ENCODE measurements around the gene SEMA3A. TPM values are rescaled to one million over a fixed set of nuclear protein-coding genes. Genes with fewer than 3 reads are reported as not detected.
"Not testable (repeated sequence)": the region's sequence is repeated elsewhere in the genome, so short reads cannot be mapped to it uniquely, and the experiment has no call there.

Gene SEMA3A
- total RNA-seq, 8 experiments from 2014 or later = 8.9 to 100 (median 16.4) TPM

DNA sequence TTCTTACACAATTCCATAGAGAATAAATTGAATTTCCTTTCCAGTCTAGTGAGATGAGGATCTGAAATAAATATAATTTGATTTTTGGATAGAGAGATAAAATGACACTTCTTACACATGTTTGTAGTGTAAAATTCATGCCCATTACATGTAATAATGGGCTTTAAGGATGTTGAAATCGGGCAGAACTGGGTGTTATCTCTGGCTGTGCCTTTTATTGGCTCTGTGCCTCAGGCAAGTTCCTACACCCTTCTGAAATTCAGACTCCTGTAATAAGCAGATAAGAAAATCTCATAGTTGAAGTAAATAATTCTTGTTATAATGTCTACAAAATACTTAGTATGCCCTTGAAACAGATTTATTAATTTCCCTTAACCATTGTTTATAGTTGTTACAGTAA lies 125.6 kb downstream of the SEMA3A start:
- no peaks in the 10 kb centered on the region for H3K4me1 ChIP-seq (replicated peaks in 1 of 2)
- no peak overlapping the region for H3K27ac ChIP-seq
- in situ Hi-C loops (cut with MboI; ENCODE audit: low pct_unique_long_range_greater_than_20kb in 2 of 9, low sequenced_read_pairs in 9 of 9, unreplicated experiment in 9 of 9) = no loop called here
- no peak for ATAC-seq (replicated peaks in 6 of 8)
- H3K4me3 ChIP-seq = no peak overlapping the region
- WGBS, 10 experiments = 60 to 100% (median 83%) methylated on average over 1 of the region's 1 CpG; no CpG with 5 or more reads in 5 of the 10 experiments

DNA sequence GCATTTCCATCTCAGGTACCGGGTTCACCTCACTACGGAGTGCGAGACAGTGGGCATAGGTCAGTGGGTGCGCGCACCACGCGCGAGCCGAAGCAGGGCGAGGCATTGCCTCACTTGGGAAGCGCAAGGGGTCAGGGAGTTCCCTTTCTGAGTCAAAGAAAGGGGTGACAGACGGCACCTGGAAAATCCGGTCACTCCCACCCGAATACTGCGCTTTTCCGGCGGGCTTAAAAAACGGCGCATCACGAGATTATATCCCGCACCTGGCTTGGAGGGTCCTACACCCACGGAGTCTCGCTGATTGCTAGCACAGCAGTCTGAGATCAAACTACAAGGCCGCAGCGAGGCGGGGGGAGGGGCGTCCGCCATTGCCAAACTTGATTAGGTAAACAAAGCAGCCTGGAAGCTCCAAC lies 132.1 kb downstream of the SEMA3A start:
- WGBS, 10 experiments = 90 to 100% (median 99%) methylated on average over 2 to 11 of the region's 28 CpGs; no CpG with 5 or more reads in 2 of the 10 experiments
- H3K4me1 ChIP-seq (replicated peaks in 1 of 2); H3K27ac ChIP-seq; H3K4me3 ChIP-seq; ATAC-seq (replicated peaks in 6 of 8); in situ Hi-C loops (cut with MboI; ENCODE audit: low pct_unique_long_range_greater_than_20kb in 2 of 9, low sequenced_read_pairs in 9 of 9, unreplicated experiment in 9 of 9): not testable (repeated sequence)

DNA sequence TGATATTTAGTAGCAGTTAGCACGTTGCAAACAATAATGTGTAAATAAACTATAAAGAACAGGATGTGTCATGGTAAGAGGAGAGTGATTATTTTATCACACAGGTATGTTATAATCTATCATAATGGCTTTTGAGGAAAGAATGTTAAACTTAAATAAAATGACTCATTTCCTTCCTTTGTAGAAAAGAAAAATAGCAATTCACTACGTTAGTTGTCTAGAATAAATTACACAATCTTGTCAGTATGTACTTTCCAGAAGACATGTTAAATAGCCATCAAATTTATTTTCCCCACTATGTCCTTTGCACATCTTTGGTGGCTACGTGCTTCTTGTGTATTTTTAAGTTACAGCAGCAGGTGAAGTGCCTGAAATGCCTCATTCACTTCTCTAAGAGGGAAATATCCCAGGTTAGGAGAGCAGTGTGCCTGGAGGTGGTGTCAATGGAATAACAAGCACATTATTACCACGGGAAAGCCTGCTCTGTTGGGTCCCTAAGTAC lies 133.8 kb downstream of the SEMA3A start:
- H3K4me3 ChIP-seq = no peak overlapping the region
- 20 to 94% (median 53%) methylated on average over 2 to 4 of the region's 4 CpGs; no CpG with 5 or more reads in 1 of the 10 experiments for WGBS, 10 experiments
- in situ Hi-C loops (cut with MboI; ENCODE audit: low pct_unique_long_range_greater_than_20kb in 2 of 9, low sequenced_read_pairs in 9 of 9, unreplicated experiment in 9 of 9) = no loop called here
- no peak overlapping the region for H3K27ac ChIP-seq
- no peak for ATAC-seq (replicated peaks in 6 of 8)
- no peaks in the 10 kb centered on the region for H3K4me1 ChIP-seq (replicated peaks in 1 of 2)

DNA sequence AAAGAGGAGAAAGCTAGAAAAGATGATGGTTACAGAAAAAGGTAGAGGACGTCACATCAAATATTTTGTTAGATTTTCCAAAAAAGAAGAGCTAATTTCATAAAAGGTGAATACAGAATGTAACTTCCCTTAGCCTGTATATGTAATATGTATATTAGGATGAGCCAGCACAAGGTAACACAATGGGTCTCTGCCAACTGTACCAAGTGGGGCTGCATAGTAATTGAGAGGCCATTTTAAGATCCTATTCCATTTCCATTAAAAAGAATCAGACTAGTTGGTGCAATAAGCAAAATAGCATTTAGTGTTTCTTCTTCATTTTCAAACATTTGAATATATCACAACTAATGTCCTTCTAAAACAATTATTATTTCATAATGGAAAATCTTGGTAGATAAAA lies 134.6 kb downstream of the SEMA3A start:
- in situ Hi-C loops (cut with MboI; ENCODE audit: low pct_unique_long_range_greater_than_20kb in 2 of 9, low sequenced_read_pairs in 9 of 9, unreplicated experiment in 9 of 9) = no loop called here
- no peak overlapping the region for H3K27ac ChIP-seq
- 90 to 100% (median 100%) methylated on average over 1 of the region's 1 CpG; no CpG with 5 or more reads in 1 of the 10 experiments for WGBS, 10 experiments
- H3K4me1 ChIP-seq (replicated peaks in 1 of 2) = no peaks in the 10 kb centered on the region
- no peak overlapping the region for H3K4me3 ChIP-seq
- no peak for ATAC-seq (replicated peaks in 6 of 8)

DNA sequence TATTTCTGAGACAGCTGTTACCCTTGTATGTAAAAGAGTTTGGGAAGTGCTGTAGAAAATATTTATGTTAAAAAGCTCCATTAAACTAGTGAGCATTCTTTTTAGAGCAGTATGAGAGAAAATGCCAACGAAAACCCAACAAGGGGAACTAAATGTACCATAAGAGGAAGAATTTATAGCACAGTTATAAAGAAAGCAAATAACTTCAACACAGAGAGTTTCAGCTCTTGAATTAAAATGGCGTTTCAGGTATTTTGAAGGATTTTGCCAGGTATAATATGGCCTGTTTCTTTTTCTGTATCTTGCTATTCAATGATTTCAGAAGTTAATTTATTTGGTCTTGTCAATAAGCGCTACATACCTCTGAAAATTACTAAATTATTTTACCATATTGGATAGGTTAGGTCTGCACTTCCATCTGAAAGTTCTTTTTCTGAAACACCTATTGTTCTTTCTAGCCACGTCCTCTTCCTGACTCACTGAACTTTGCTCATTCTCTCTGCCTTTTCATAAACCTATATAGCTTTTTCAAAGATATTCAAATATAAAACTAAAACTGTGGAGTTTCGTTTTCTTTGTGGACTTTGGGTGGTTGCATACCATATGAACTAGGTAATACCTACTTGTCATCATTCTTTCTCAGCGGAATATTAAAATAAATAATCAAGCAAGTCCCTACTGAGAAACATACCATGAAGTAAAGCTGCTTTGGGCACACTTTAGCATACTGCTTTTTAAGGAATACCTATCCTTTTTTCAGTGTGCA lies 136.1 kb downstream of the SEMA3A start:
- Histone ChIP-seq H3K27ac (no peak overlapping the region), H3K4me3 (no peak overlapping the region), H3K4me1 (replicated peaks in 1 of 2) (no peaks in the 10 kb centered on the region)
- in situ Hi-C loops (cut with MboI; ENCODE audit: low pct_unique_long_range_greater_than_20kb in 2 of 9, low sequenced_read_pairs in 9 of 9, unreplicated experiment in 9 of 9) = no loop called here
- peak in 1 of 8 experiments; percentile 36 for ATAC-seq (replicated peaks in 6 of 8)
- WGBS, 10 experiments = 67 to 95% (median 90%) methylated on average over 4 to 6 of the region's 6 CpGs

DNA sequence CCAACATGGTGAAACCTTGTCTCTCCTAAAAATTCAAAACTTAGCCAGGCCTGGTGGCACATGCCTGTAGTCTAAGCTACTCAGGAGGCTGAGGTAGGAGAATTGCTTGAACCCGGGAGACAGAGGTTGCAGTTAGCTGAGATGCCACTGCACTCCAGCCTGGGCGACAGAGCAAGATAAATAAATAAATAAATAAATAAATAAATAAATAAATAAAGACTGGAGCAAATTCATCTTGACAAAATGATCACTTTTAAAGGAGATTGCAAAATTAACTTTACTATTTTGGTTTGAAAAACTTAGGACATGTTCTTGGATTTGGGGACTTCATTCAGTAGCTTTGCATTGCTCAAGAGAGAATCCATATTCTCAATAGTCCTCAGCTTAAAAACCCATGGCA lies 137.0 kb downstream of the SEMA3A start:
- H3K4me1 ChIP-seq (replicated peaks in 1 of 2) = no peaks in the 10 kb centered on the region
- no peak overlapping the region for H3K4me3 ChIP-seq
- no peak for ATAC-seq (replicated peaks in 6 of 8)
- in situ Hi-C loops (cut with MboI; ENCODE audit: low pct_unique_long_range_greater_than_20kb in 2 of 9, low sequenced_read_pairs in 9 of 9, unreplicated experiment in 9 of 9) = no loop called here
- 71 to 100% (median 91%) methylated on average over 1 to 2 of the region's 2 CpGs; no CpG with 5 or more reads in 4 of the 10 experiments for WGBS, 10 experiments
- no peak overlapping the region for H3K27ac ChIP-seq

DNA sequence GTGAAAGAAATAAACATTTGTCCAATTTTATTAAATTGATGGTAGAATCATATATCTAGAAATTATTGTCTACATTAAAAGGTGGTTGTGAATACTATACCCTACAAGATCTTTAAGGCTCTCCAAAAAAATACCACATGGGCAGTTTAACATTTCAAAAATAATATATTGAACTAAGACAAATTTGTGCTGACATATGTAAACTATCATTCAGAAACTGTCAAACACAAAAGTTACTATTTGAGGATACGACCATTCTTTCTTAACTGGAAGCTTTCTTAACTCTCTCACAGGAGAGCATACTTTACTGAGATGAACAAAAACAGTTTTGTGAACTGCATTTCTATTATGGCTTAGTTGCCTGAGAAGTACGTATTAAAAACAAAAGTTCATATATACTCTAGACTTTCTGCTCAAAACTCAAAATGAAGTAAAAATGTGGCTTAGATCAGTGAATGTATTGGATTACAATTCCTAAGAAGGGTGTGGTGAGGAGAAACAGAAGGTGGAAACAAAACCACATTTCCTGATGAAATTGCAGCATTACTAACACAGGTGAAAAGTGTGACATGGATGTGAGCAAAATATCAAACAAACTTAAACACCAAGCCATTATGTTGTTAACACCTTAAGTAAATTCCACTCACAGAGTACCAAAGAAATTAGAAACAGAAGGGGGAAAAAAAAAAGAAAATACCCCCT lies 138.5 kb downstream of the SEMA3A start:
- peak in 1 of 8 experiments; percentile 26 for ATAC-seq (replicated peaks in 6 of 8)
- in situ Hi-C loops (cut with MboI; ENCODE audit: low pct_unique_long_range_greater_than_20kb in 2 of 9, low sequenced_read_pairs in 9 of 9, unreplicated experiment in 9 of 9) = no loop called here
- Histone ChIP-seq H3K4me1 (replicated peaks in 1 of 2) (no peaks in the 10 kb centered on the region), H3K4me3 (no peak overlapping the region), H3K27ac (no peak overlapping the region)
- 67 to 100% (median 87%) methylated on average over 2 of the region's 2 CpGs; no CpG with 5 or more reads in 2 of the 10 experiments for WGBS, 10 experiments

DNA sequence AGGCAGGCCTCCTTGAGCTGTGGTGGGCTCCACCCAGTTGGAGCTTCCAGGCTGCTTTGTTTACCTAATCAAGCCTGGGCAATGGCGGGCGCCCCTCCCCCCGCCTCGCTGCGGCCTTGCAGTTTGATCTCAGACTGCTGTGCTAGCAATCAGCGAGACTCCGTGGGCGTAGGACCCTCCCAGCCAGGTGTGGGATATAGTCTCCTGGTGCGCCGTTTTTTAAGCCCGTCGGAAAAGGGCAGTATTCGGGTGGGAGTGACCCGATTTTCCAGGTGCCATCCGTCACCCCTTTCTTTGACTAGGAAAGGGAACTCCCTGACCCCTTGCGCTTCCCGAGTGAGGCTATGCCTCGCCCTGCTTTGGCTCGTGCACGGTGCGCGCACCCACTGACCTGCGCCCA lies 139.4 kb downstream of the SEMA3A start:
- H3K27ac ChIP-seq; H3K4me1 ChIP-seq (replicated peaks in 1 of 2); H3K4me3 ChIP-seq; ATAC-seq (replicated peaks in 6 of 8); in situ Hi-C loops (cut with MboI; ENCODE audit: low pct_unique_long_range_greater_than_20kb in 2 of 9, low sequenced_read_pairs in 9 of 9, unreplicated experiment in 9 of 9): not testable (repeated sequence)
- WGBS, 10 experiments = 60% methylated on average over 3 of the region's 23 CpGs; no CpG with 5 or more reads in 9 of the 10 experiments

DNA sequence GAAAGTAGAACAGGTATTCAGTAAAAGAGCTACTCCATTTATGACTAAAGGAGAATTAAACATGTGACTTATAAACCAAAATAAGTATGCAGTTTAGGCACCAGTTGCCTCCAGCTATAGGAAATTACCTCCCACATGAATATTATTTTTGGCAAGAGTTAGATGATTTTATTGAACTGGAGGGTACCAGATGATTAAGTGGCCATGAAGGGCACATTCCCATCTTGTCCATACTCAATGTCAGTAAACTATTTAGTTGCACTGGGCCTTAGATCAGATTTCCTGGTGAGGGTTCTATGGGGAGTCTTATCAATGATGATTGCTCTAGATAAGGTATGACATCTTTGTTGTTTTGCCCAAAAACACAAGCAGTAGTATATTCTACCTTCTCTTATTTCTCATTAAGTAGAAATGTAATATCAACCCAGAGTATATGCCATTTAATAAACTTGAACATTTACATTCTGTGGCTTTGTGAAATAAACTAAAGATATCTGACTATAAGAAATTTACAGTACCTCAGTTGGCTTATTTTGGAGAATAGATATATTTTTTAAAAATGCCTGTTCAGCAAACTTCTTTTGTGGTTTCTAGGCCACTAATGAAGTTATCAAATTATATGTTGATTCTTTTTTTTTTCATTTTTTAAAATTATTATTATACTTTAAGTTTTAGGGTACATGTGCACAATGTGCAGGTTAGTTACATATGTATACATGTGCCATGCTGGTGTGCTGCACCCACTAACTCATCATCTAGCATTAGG lies 145.3 kb downstream of the SEMA3A start:
- in situ Hi-C loops (cut with MboI; ENCODE audit: low pct_unique_long_range_greater_than_20kb in 2 of 9, low sequenced_read_pairs in 9 of 9, unreplicated experiment in 9 of 9) = no loop called here
- no peak for ATAC-seq (replicated peaks in 6 of 8)

DNA sequence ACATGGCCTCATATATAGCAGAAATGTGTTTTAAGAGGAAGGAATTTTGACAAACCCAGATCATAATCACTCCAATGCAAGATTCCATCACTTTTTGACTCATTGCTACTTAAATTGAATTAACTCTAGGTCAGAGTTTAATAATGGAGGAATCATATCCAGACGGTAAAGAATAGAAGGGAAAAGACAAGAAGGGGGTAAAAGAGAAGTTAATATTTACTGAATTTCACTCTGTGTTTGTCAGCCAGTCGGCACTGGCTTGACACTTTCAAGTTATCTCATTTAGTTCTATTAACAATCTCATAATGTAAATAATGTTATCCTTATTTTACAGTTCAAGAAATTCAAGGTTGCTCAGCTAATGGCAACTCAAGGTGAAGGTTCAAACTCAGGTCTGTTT lies 147.5 kb downstream of the SEMA3A start:
- in situ Hi-C loops (cut with MboI; ENCODE audit: low pct_unique_long_range_greater_than_20kb in 2 of 9, low sequenced_read_pairs in 9 of 9, unreplicated experiment in 9 of 9) = no loop called here
- Histone ChIP-seq H3K4me3 (no peak overlapping the region), H3K4me1 (replicated peaks in 1 of 2) (peaks cover 14% of the 10 kb centered on the region in 2 donors), H3K27ac (no peak overlapping the region)
- 32 to 100% (median 81%) methylated on average over 1 to 2 of the region's 2 CpGs for WGBS, 10 experiments
- ATAC-seq (replicated peaks in 6 of 8) = no peak

More for the DNA sequence above, 145.3 kb downstream of the SEMA3A start:
- no peak overlapping the region for H3K27ac ChIP-seq
- H3K4me3 ChIP-seq = no peak overlapping the region
- H3K4me1 ChIP-seq (replicated peaks in 1 of 2) = peaks cover under 1% of the 10 kb centered on the region in 2 donors

DNA sequence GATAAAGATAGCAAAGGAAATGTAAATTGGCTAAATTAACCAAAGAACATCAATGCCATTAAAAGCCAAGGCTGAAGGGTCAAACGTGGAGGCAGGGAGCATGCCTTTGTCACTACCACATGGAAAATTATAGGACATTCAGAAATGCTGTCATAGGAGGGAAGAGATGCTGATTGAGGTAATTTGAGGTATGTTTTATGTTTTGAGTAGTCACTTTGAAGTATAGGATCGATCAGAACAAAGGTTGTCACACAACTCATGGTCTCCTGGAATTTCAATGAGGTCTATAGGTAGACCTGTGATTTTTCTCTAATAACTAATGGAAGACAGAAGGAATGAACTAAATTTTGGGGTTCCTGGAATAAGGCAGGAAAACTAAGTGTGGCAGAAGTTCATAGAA lies 149.8 kb downstream of the SEMA3A start:
- WGBS, 10 experiments = 58 to 100% (median 67%) methylated on average over 1 to 2 of the region's 2 CpGs; no CpG with 5 or more reads in 2 of the 10 experiments
- Histone ChIP-seq H3K27ac (no peak overlapping the region), H3K4me1 (replicated peaks in 1 of 2) (peaks cover 21 to 25% of the 10 kb centered on the region in 2 donors), H3K4me3 (no peak overlapping the region)
- in situ Hi-C loops (cut with MboI; ENCODE audit: low pct_unique_long_range_greater_than_20kb in 2 of 9, low sequenced_read_pairs in 9 of 9, unreplicated experiment in 9 of 9) = no loop called here
- ATAC-seq (replicated peaks in 6 of 8) = no peak

DNA sequence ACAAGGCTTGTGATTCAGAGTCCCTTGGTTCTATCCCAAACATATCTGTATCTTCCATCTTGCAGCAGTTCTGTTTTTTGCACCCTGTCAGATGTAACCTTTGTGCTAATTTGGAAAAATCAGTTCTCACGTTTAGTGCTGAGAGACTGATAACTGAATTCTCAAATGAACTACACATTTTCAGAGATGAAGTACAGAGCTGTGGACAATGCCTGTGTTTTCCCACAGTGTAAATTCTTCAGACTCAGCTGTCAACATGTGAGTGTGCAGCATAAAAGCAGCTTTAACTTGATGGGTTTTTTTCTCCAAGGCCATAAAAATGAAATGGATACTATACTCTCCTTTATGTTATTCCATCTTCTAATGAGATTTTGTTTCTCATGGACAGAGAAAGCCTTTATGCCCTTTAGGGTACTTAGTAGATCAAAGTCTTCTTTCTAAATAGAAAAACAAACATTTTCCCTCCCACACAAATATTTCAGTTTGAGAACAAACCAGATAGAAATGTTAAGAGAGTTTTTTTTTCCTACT lies 150.9 kb downstream of the SEMA3A start:
- ATAC-seq (replicated peaks in 6 of 8) = peak in 2 of 8 experiments; percentile 27 to 34
- H3K4me3 ChIP-seq = no peak overlapping the region
- H3K4me1 ChIP-seq (replicated peaks in 1 of 2) = peaks cover 21 to 32% of the 10 kb centered on the region in 2 donors
- peak overlapping the region in 1 of 2 donors; percentile 35 for H3K27ac ChIP-seq
- 0 to 60% (median 30%) methylated on average over 1 of the region's 1 CpG; no CpG with 5 or more reads in 2 of the 10 experiments for WGBS, 10 experiments
- in situ Hi-C loops (cut with MboI; ENCODE audit: low pct_unique_long_range_greater_than_20kb in 2 of 9, low sequenced_read_pairs in 9 of 9, unreplicated experiment in 9 of 9) = no loop called here

Measured in motor neuron (in vitro differentiated cells).